ENCODE results near the gene CHRNB2.

The CHRNB2 gene

GRCh38 chr1:154546264-154547063 is 21.1 kb upstream of the CHRNB2 start:
- no peak overlapping the region for H3K4me3 ChIP-seq (ENCODE audit: low read length)
- peak; percentile 49 for DNase-seq (ENCODE audit: low read depth)
- peak; percentile 79 for TF ChIP-seq CTCF (conservative IDR thresholded peaks at IDR 0.05; ENCODE audit: low read length)

- DNase-seq (ENCODE audit: low read depth) = no peak
- TF ChIP-seq CTCF (conservative IDR thresholded peaks at IDR 0.05; ENCODE audit: low read length) = no peak
- H3K4me3 ChIP-seq (ENCODE audit: low read length) = no peak overlapping the region
These were observed 20.4 kb upstream of the CHRNB2 start for GRCh38 chr1:154547105-154547732.

GRCh38 chr1:154548028-154548427 is 19.6 kb upstream of the CHRNB2 start:
- no peak for DNase-seq (ENCODE audit: low read depth)
- no peak for TF ChIP-seq CTCF (conservative IDR thresholded peaks at IDR 0.05; ENCODE audit: low read length)
- H3K4me3 ChIP-seq (ENCODE audit: low read length) = no peak overlapping the region

- no peak overlapping the region for H3K4me3 ChIP-seq (ENCODE audit: low read length)
- no peak for DNase-seq (ENCODE audit: low read depth)
- TF ChIP-seq CTCF (conservative IDR thresholded peaks at IDR 0.05; ENCODE audit: low read length) = no peak
These were observed 18.3 kb upstream of the CHRNB2 start for GRCh38 chr1:154549202-154549770.

- no peak for DNase-seq (ENCODE audit: low read depth)
- no peak for TF ChIP-seq CTCF (conservative IDR thresholded peaks at IDR 0.05; ENCODE audit: low read length)
- H3K4me3 ChIP-seq (ENCODE audit: low read length) = no peak overlapping the region
These were observed 17.5 kb upstream of the CHRNB2 start for GRCh38 chr1:154550070-154550469.

- DNase-seq (ENCODE audit: low read depth) = no peak
- no peak overlapping the region for H3K4me3 ChIP-seq (ENCODE audit: low read length)
- no peak for TF ChIP-seq CTCF (conservative IDR thresholded peaks at IDR 0.05; ENCODE audit: low read length)
These were observed 16.9 kb upstream of the CHRNB2 start for GRCh38 chr1:154550657-154551056.

- no peak for TF ChIP-seq CTCF (conservative IDR thresholded peaks at IDR 0.05; ENCODE audit: low read length)
These were observed 16.1 kb upstream of the CHRNB2 start for GRCh38 chr1:154551474-154551873.

More at GRCh38 chr1:154551474-154551873, 16.1 kb upstream of the CHRNB2 start:
- H3K4me3 ChIP-seq (ENCODE audit: low read length) = no peak overlapping the region
- DNase-seq (ENCODE audit: low read depth) = no peak
